CD14-positive monocyte (primary cell): ENCODE results near the gene ZXDC. TPM values are rescaled to one million over a fixed set of nuclear protein-coding genes. Genes with fewer than 3 reads are reported as not detected.

Experiments used
- DNase-seq, 3 donors: peaks; one replicate each; pipeline ENCODE4 v3.0.0-alpha.2; 2011 to 2022
- H2AFZ ChIP-seq: 2 replicates; pipeline ENCODE4 v1.6.0; 2012; ENCODE audit warnings: mild to moderate bottlenecking, low read depth, low read length, inconsistent platforms; ENCODE audit not compliant: insufficient read depth, poor library complexity, severe bottlenecking
- H3K27ac ChIP-seq, 2 donors: 1 replicate in 1 of 2; 2 replicates in 1 of 2; pipeline ENCODE4 v1.5.1; 2012 to 2013; ENCODE audit warnings: low read length in 2 of 2, control low read depth in 1 of 2, inconsistent platforms in 1 of 2, low read depth in 1 of 2, mild to moderate bottlenecking in 1 of 2
- H3K27me3 ChIP-seq, 2 donors: one replicate each; pipeline versions ENCODE4 v1.6.0 to v1.6.1; 2011 to 2013; ENCODE audit warnings: low read length in 2 of 2; ENCODE audit not compliant: control insufficient read depth in 2 of 2, insufficient read depth in 2 of 2
- H3K36me3 ChIP-seq, 2 donors: replicated peaks in 1 of 2; 1 replicate in 1 of 2; 2 replicates in 1 of 2; pipeline versions ENCODE4 v1.5.1 to v1.6.1; 2012 to 2013; ENCODE audit warnings: low read length in 2 of 2, control low read depth in 1 of 2, inconsistent platforms in 1 of 2, mild to moderate bottlenecking in 1 of 2; ENCODE audit not compliant: insufficient read depth in 2 of 2, control insufficient read depth in 1 of 2
- H3K4me1 ChIP-seq, 2 donors: 1 replicate in 1 of 2; 2 replicates in 1 of 2; pipeline versions ENCODE4 v1.5.1 to v1.6.1; 2012 to 2013; ENCODE audit warnings: low read length in 2 of 2, control low read depth in 1 of 2, inconsistent platforms in 1 of 2, mild to moderate bottlenecking in 1 of 2, moderate library complexity in 1 of 2; ENCODE audit not compliant: insufficient read depth in 2 of 2, control insufficient read depth in 1 of 2
- H3K4me2 ChIP-seq: replicated peaks from 2 replicates; pipeline ENCODE3; 2012; ENCODE audit warnings: low read length, moderate library complexity, mild to moderate bottlenecking; ENCODE audit not compliant: poor library complexity, severe bottlenecking; ENCODE audit errors: extremely low read depth
- H3K4me3 ChIP-seq, 3 experiments: fragments of 200-600 bp in 1 of 3; sonication (generic) in 1 of 3; replicated peaks in 1 of 3; 1 replicate in 2 of 3; 2 replicates in 1 of 3; pipeline ENCODE4 v1.5.1; 2011 to 2013; ENCODE audit warnings: low read length in 3 of 3, mild to moderate bottlenecking in 3 of 3, control low read depth in 2 of 3, low read depth in 2 of 3, inconsistent platforms in 1 of 3, moderate library complexity in 1 of 3
- H3K79me2 ChIP-seq: 2 replicates; pipeline ENCODE4 v1.6.0; 2012; ENCODE audit warnings: mild to moderate bottlenecking, control low read depth, inconsistent platforms, low read length, moderate library complexity; ENCODE audit not compliant: insufficient read depth
- H3K9ac ChIP-seq: 2 replicates; pipeline ENCODE4 v1.6.0; 2017; ENCODE audit warnings: low read length, mild to moderate bottlenecking; ENCODE audit not compliant: insufficient read depth, poor library complexity, severe bottlenecking
- H3K9me3 ChIP-seq, 2 donors: replicated peaks in 1 of 2; 1 replicate in 1 of 2; 2 replicates in 1 of 2; pipeline versions ENCODE4 v1.5.1 to v1.6.1; 2012 to 2013; ENCODE audit warnings: low read length in 2 of 2, control low read depth in 1 of 2; ENCODE audit not compliant: control insufficient read depth in 1 of 2, insufficient read depth in 1 of 2
- H4K20me1 ChIP-seq: 2 replicates; pipeline ENCODE4 v1.6.0; 2012; ENCODE audit warnings: mild to moderate bottlenecking, low read length, control low read depth, moderate library complexity; ENCODE audit not compliant: insufficient read depth
- H3K27ac Mint-ChIP-seq, 7 donors: one replicate each; pipeline ENCODE4 v1.8.0; 2020; ENCODE audit warnings: mild to moderate bottlenecking in 7 of 7, mixed read lengths in 7 of 7, moderate library complexity in 6 of 7, inconsistent platforms in 2 of 7
- H3K27me3 Mint-ChIP-seq, 3 donors: one replicate each; pipeline ENCODE4 v1.8.0; 2021 to 2022; ENCODE audit warnings: low read depth in 3 of 3, mild to moderate bottlenecking in 3 of 3, mixed read lengths in 3 of 3, moderate library complexity in 3 of 3, inconsistent platforms in 1 of 3
- H3K36me3 Mint-ChIP-seq, 2 donors: one replicate each; pipeline ENCODE4 v1.8.0; 2020; ENCODE audit warnings: mixed read lengths in 2 of 2, inconsistent platforms in 1 of 2, mild to moderate bottlenecking in 1 of 2
- H3K4me1 Mint-ChIP-seq: one replicate; pipeline ENCODE4 v1.8.0; 2020; ENCODE audit warnings: mild to moderate bottlenecking, mixed read lengths
- H3K4me3 Mint-ChIP-seq, 2 donors: one replicate each; pipeline ENCODE4 v1.8.0; 2020; ENCODE audit warnings: mild to moderate bottlenecking in 2 of 2, mixed read lengths in 2 of 2, moderate library complexity in 1 of 2
- H3K9me3 Mint-ChIP-seq, 7 donors: one replicate each; pipeline ENCODE4 v1.8.0; 2020 to 2022; ENCODE audit warnings: mixed read lengths in 7 of 7, mild to moderate bottlenecking in 6 of 7, moderate library complexity in 6 of 7, inconsistent platforms in 2 of 7
- CTCF ChIP-seq: fragments of 200-600 bp; IDR thresholded peaks from one replicate; pipeline ENCODE4 v1.8.0; 2022; ENCODE audit warnings: antibody characterized with exemption, mild to moderate bottlenecking
- WGBS: methylation state at CpG from one replicate; pipeline ENCODE4 v1.1.5; 2013; ENCODE audit warnings: missing lambda C conversion rate; ENCODE audit not compliant: insufficient coverage; 5-methylcytosine and 5-hydroxymethylcytosine counted together
- intact Hi-C, 2 donors: fragments of 100-400 bp; cut with micrococcal nuclease; formaldehyde crosslinking; loops; one replicate each; pipeline versions ENCODE4 v1.15.0 to v1.15.1; 2023
- polyA plus RNA-seq, 3 donors: library from polyadenylated mRNA; depleted of rRNA in 1 of 3; unstranded in 2 of 3; stranded (reverse) in 1 of 3; fragments of 300-500 nt in 2 of 3; fragments of >200 nt in 1 of 3; fragmentation: Illumina TruSeq in 2 of 3; gene quantifications; 1 replicate in 2 of 3; 2 replicates in 1 of 3; pipeline ENCODE4 v1.2.3, GENCODE V29; 2012 to 2021

Gene ZXDC
- polyA plus RNA-seq, 3 donors, result 6.3 to 44.8 (median 9.7) TPM

GRCh38 chr3:126448893-126449180 lies 26.9 kb downstream of the ZXDC start:
- H3K4me3 Mint-ChIP-seq, result no peak overlapping the region
- 99% methylated on average over 7 of the region's 8 CpGs for WGBS
- H3K27ac Mint-ChIP-seq, result peak overlapping the region in 1 of 7 donors; percentile 35

DNA sequence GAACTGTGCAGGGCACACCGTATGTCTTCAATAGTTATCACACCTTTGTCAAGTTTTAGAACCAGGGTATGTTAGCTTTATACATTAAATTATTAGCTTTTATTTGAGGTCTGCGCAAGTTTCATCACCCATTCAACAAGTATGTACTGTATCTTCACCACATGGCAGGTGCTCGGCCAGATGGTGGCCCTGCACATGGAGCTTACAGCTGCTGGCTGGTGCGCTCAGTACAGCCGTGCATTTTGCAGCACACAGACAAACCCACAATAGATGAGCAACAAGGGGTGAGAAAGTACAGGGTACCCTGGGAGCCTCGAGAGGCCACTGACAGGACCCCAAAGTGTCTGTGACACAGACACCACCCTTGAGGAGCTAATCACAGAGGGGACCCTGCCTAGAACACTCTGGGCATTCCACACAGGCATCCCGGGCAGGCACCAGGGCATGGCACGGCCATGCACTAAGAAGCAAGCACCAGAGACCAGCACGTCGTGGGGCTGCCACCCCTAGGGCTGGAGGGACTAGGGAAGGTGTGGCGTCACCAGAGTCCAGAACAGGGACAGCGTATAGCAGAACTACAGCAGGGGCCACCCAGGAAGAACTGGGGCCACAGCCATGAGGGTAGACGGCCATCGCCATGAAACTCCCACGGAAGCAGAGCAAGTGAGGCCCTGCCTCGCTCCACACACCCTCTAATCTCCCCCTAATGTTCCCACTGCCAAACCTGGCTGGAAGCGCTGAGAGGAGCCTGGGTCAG lies 27.4 kb downstream of the ZXDC start:
- H3K9me3 ChIP-seq, result no peaks in the 10 kb centered on the region
- no peak overlapping the region for H3K4me2 ChIP-seq
- H3K4me3 ChIP-seq, result no peak overlapping the region
- H3K27ac Mint-ChIP-seq, result peak overlapping the region in 1 of 7 donors; percentile 35
- peaks cover 0 to 3% (median 0%) of the 10 kb centered on the region in 3 donors for H3K27me3 Mint-ChIP-seq
- no peak for TF ChIP-seq CTCF
- peaks cover 20% of the 10 kb centered on the region for H3K79me2 ChIP-seq
- H3K4me1 Mint-ChIP-seq, result no peaks in the 10 kb centered on the region
- H3K9me3 Mint-ChIP-seq, result peaks cover 0 to 2% (median 0%) of the 10 kb centered on the region in 7 donors
- DNase-seq, result no peak
- no peak overlapping the region for H2AFZ ChIP-seq
- H4K20me1 ChIP-seq, result peaks cover 89% of the 10 kb centered on the region
- H3K4me1 ChIP-seq, result no peaks in the 10 kb centered on the region
- no peak overlapping the region for H3K27ac ChIP-seq
- H3K27me3 ChIP-seq, result no peaks in the 10 kb centered on the region
- WGBS, result 100% methylated on average over 13 of the region's 17 CpGs
- H3K4me3 Mint-ChIP-seq, result no peak overlapping the region
- H3K36me3 Mint-ChIP-seq, result peaks cover 68 to 77% of the 10 kb centered on the region in 2 donors
- intact Hi-C loops, result no loop called here
- no peak overlapping the region for H3K9ac ChIP-seq
- peaks cover 68 to 86% of the 10 kb centered on the region in 2 donors for H3K36me3 ChIP-seq

More at GRCh38 chr3:126448893-126449180, 26.9 kb downstream of the ZXDC start:
- H3K27me3 ChIP-seq, result no peaks in the 10 kb centered on the region
- no peak overlapping the region for H3K27ac ChIP-seq
- H3K4me2 ChIP-seq, result no peak overlapping the region
- H3K9me3 ChIP-seq, result no peaks in the 10 kb centered on the region
- H3K9me3 Mint-ChIP-seq, result peaks cover 0 to 2% (median 0%) of the 10 kb centered on the region in 7 donors
- peaks cover 70 to 87% of the 10 kb centered on the region in 2 donors for H3K36me3 ChIP-seq
- no peak overlapping the region for H2AFZ ChIP-seq
- no peaks in the 10 kb centered on the region for H3K4me1 Mint-ChIP-seq
- H3K27me3 Mint-ChIP-seq, result peaks cover 0 to 3% (median 0%) of the 10 kb centered on the region in 3 donors
- peaks cover 90% of the 10 kb centered on the region for H4K20me1 ChIP-seq
- no peak overlapping the region for H3K4me3 ChIP-seq
- DNase-seq, result no peak
- H3K36me3 Mint-ChIP-seq, result peaks cover 67 to 77% of the 10 kb centered on the region in 2 donors
- TF ChIP-seq CTCF, result no peak
- H3K9ac ChIP-seq, result no peak overlapping the region
- H3K79me2 ChIP-seq, result peaks cover 24% of the 10 kb centered on the region
- intact Hi-C loops, result no loop called here
- no peaks in the 10 kb centered on the region for H3K4me1 ChIP-seq
